SK-N-SH treated with all-trans-retinoic acid at 6 μM for 48 hours (cell line): ENCODE results near the gene GADD45GIP1.

Experiments
- ATAC-seq: fragments of 200-7000 bp; cut with Tn5 transposase; 3 replicates; pipeline ENCODE4 v1.9.1; 2020; ENCODE audit warnings: mild to moderate bottlenecking, moderate library complexity
- ARNTL ChIP-seq: fragments of 450-650 bp; formaldehyde crosslinking; IDR thresholded peaks from 2 replicates; pipeline ENCODE4 v1.5.0; 2020; ENCODE audit warnings: low read depth, mild to moderate bottlenecking, moderate library complexity, borderline replicate concordance
- BACH2 ChIP-seq: fragments of 250-450 bp; sonication (Bioruptor Pico); IDR thresholded peaks from 2 replicates; pipeline ENCODE4 v1.9.0; 2021; ENCODE audit warnings: mild to moderate bottlenecking, borderline replicate concordance
- CSDC2 ChIP-seq: fragments of 250-450 bp; sonication (Bioruptor Pico); IDR thresholded peaks from 2 replicates; pipeline ENCODE4 v1.5.0; 2020; ENCODE audit warnings: mild to moderate bottlenecking, moderate library complexity
- ESRRG ChIP-seq: fragments of 250-450 bp; sonication (Bioruptor Pico); IDR thresholded peaks from 2 replicates; pipeline ENCODE4 v1.6.1; 2021; ENCODE audit warnings: mild to moderate bottlenecking
- GLIS3 ChIP-seq: fragments of 250-450 bp; sonication (Bioruptor Pico); IDR thresholded peaks from 2 replicates; pipeline ENCODE4 v1.5.0; 2020; ENCODE audit warnings: mild to moderate bottlenecking, moderate library complexity
- ISL1 ChIP-seq: fragments of 250-450 bp; sonication (Bioruptor Pico); IDR thresholded peaks from 2 replicates; pipeline ENCODE4 v2.1.2; 2022; ENCODE audit warnings: mild to moderate bottlenecking, moderate library complexity
- OSR1 ChIP-seq: fragments of 250-450 bp; sonication (Bioruptor Pico); IDR thresholded peaks from 2 replicates; pipeline ENCODE4 v1.8.0; 2022; ENCODE audit warnings: moderate library complexity, mild to moderate bottlenecking, inconsistent platforms
- PPARA ChIP-seq: fragments of 250-450 bp; sonication (Bioruptor Pico); IDR thresholded peaks from 2 replicates; pipeline ENCODE4 v1.5.0; 2020; ENCODE audit warnings: mild to moderate bottlenecking, borderline replicate concordance
- RARB ChIP-seq: fragments of 250-450 bp; sonication (Bioruptor Pico); IDR thresholded peaks from 2 replicates; pipeline ENCODE4 v1.8.0; 2021; ENCODE audit warnings: mild to moderate bottlenecking, moderate library complexity
- SNAI2 ChIP-seq: fragments of 250-450 bp; sonication (Bioruptor Pico); IDR thresholded peaks from 2 replicates; pipeline ENCODE4 v1.5.0; 2020; ENCODE audit warnings: mild to moderate bottlenecking, moderate library complexity
- TCF4 ChIP-seq: fragments of 250-450 bp; sonication (Bioruptor Pico); IDR thresholded peaks from 2 replicates; pipeline ENCODE4 v1.8.0; 2021; ENCODE audit warnings: mild to moderate bottlenecking, moderate library complexity, borderline replicate concordance
- TOX ChIP-seq: fragments of 250-450 bp; sonication (Bioruptor Pico); IDR thresholded peaks from 2 replicates; pipeline ENCODE4 v1.8.0; 2021; ENCODE audit warnings: mild to moderate bottlenecking, moderate library complexity, borderline replicate concordance
- ZC3H10 ChIP-seq: fragments of 250-450 bp; sonication (Bioruptor Pico); IDR thresholded peaks from 2 replicates; pipeline ENCODE4 v1.5.1; 2021; ENCODE audit warnings: mild to moderate bottlenecking, moderate library complexity
- ZFP3 ChIP-seq: fragments of 250-450 bp; sonication (Bioruptor Pico); IDR thresholded peaks from 2 replicates; pipeline ENCODE4 v1.5.0; 2020; ENCODE audit warnings: mild to moderate bottlenecking, moderate library complexity
- ZFP30 ChIP-seq: fragments of 450-650 bp; formaldehyde crosslinking; IDR thresholded peaks from 2 replicates; pipeline ENCODE4 v1.5.0; 2022; ENCODE audit warnings: mild to moderate bottlenecking, moderate library complexity
- ZNF565 ChIP-seq: fragments of 450-650 bp; formaldehyde crosslinking; conservative IDR thresholded peaks from 2 replicates; pipeline ENCODE4 v1.5.0; 2020; ENCODE audit warnings: low read depth, mild to moderate bottlenecking, moderate library complexity
- ZNF70 ChIP-seq: fragments of 450-650 bp; formaldehyde crosslinking; IDR thresholded peaks from 2 replicates; pipeline ENCODE4 v1.5.0; 2020; ENCODE audit warnings: mild to moderate bottlenecking, moderate library complexity
- ZNF8 ChIP-seq: fragments of 450-650 bp; formaldehyde crosslinking; IDR thresholded peaks from 2 replicates; pipeline ENCODE4 v1.5.0; 2020; ENCODE audit warnings: mild to moderate bottlenecking, moderate library complexity
- TF ChIP-seq, protein P1 (sequence below): fragments of 250-450 bp; sonication (Bioruptor Pico); IDR thresholded peaks from 2 replicates; pipeline ENCODE4 v1.5.0; 2020; ENCODE audit warnings: mild to moderate bottlenecking, moderate library complexity
- TF ChIP-seq, protein P2 (sequence below): fragments of 250-450 bp; sonication (Bioruptor Pico); IDR thresholded peaks from 2 replicates; pipeline ENCODE4 v1.8.0; 2021; ENCODE audit warnings: low read depth, mild to moderate bottlenecking, moderate library complexity, borderline replicate concordance
- TF ChIP-seq, protein P3 (sequence below): fragments of 250-450 bp; sonication (Bioruptor Pico); IDR thresholded peaks from 2 replicates; pipeline ENCODE4 v1.5.1; 2021; ENCODE audit warnings: mild to moderate bottlenecking, moderate library complexity
- TF ChIP-seq, protein P4 (sequence below): fragments of 250-450 bp; sonication (Bioruptor Pico); IDR thresholded peaks from 2 replicates; pipeline ENCODE4 v1.5.1; 2020; ENCODE audit warnings: low read depth, mild to moderate bottlenecking, moderate library complexity
- TF ChIP-seq, protein P5 (sequence below): fragments of 250-450 bp; sonication (Bioruptor Pico); IDR thresholded peaks from 2 replicates; pipeline ENCODE4 v1.8.0; 2020; ENCODE audit warnings: mild to moderate bottlenecking, moderate library complexity, borderline replicate concordance

The GADD45GIP1 gene

DNA sequence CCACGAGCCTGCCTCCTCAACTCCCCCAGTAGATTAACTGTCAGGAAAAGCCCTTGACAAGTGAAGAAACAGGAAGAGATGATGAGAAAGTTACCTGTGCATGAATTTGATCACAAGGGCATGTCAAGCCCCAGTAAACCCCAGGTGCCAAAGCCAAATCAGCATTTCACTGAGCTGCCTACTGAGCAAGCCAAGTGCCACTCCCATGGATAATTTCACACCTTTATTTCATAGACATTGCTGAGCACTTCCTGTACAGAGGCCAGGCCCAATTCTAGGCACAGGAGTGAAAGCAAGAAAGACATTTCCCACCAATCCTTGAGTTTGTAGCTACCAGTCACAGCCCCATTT lies 2.4 kb downstream of the GADD45GIP1 start:
- ATAC-seq, result no peak
- no peak for TF ChIP-seq RARB (CRISPR knock-in tag)
- no peak for TF ChIP-seq TCF4 (CRISPR knock-in tag)
- no peak for TF ChIP-seq ZC3H10 (CRISPR knock-in tag)
- TF ChIP-seq ESRRG (CRISPR knock-in tag), result no peak
- no peak for TF ChIP-seq ZFP30 (CRISPR knock-in tag)
- TF ChIP-seq PPARA (CRISPR knock-in tag), result no peak
- TF ChIP-seq, protein P1, sequence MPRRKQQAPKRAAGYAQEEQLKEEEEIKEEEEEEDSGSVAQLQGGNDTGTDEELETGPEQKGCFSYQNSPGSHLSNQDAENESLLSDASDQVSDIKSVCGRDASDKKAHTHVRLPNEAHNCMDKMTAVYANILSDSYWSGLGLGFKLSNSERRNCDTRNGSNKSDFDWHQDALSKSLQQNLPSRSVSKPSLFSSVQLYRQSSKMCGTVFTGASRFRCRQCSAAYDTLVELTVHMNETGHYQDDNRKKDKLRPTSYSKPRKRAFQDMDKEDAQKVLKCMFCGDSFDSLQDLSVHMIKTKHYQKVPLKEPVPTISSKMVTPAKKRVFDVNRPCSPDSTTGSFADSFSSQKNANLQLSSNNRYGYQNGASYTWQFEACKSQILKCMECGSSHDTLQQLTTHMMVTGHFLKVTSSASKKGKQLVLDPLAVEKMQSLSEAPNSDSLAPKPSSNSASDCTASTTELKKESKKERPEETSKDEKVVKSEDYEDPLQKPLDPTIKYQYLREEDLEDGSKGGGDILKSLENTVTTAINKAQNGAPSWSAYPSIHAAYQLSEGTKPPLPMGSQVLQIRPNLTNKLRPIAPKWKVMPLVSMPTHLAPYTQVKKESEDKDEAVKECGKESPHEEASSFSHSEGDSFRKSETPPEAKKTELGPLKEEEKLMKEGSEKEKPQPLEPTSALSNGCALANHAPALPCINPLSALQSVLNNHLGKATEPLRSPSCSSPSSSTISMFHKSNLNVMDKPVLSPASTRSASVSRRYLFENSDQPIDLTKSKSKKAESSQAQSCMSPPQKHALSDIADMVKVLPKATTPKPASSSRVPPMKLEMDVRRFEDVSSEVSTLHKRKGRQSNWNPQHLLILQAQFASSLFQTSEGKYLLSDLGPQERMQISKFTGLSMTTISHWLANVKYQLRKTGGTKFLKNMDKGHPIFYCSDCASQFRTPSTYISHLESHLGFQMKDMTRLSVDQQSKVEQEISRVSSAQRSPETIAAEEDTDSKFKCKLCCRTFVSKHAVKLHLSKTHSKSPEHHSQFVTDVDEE, result no peak
- TF ChIP-seq ZNF8 (CRISPR knock-in tag), result no peak
- TF ChIP-seq, protein P2, sequence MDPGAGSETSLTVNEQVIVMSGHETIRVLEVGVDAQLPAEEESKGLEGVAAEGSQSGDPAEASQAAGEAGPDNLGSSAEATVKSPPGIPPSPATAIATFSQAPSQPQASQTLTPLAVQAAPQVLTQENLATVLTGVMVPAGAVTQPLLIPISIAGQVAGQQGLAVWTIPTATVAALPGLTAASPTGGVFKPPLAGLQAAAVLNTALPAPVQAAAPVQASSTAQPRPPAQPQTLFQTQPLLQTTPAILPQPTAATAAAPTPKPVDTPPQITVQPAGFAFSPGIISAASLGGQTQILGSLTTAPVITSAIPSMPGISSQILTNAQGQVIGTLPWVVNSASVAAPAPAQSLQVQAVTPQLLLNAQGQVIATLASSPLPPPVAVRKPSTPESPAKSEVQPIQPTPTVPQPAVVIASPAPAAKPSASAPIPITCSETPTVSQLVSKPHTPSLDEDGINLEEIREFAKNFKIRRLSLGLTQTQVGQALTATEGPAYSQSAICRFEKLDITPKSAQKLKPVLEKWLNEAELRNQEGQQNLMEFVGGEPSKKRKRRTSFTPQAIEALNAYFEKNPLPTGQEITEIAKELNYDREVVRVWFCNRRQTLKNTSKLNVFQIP (CRISPR knock-in tag), result no peak
- no peak for TF ChIP-seq ISL1 (CRISPR knock-in tag)
- TF ChIP-seq OSR1 (CRISPR knock-in tag), result no peak
- TF ChIP-seq ZNF70 (CRISPR knock-in tag), result no peak
- TF ChIP-seq, protein P3, sequence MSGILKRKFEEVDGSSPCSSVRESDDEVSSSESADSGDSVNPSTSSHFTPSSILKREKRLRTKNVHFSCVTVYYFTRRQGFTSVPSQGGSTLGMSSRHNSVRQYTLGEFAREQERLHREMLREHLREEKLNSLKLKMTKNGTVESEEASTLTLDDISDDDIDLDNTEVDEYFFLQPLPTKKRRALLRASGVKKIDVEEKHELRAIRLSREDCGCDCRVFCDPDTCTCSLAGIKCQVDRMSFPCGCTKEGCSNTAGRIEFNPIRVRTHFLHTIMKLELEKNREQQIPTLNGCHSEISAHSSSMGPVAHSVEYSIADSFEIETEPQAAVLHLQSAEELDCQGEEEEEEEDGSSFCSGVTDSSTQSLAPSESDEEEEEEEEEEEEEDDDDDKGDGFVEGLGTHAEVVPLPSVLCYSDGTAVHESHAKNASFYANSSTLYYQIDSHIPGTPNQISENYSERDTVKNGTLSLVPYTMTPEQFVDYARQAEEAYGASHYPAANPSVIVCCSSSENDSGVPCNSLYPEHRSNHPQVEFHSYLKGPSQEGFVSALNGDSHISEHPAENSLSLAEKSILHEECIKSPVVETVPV (CRISPR knock-in tag), result no peak
- no peak for TF ChIP-seq ARNTL (CRISPR knock-in tag)
- TF ChIP-seq, protein P4, sequence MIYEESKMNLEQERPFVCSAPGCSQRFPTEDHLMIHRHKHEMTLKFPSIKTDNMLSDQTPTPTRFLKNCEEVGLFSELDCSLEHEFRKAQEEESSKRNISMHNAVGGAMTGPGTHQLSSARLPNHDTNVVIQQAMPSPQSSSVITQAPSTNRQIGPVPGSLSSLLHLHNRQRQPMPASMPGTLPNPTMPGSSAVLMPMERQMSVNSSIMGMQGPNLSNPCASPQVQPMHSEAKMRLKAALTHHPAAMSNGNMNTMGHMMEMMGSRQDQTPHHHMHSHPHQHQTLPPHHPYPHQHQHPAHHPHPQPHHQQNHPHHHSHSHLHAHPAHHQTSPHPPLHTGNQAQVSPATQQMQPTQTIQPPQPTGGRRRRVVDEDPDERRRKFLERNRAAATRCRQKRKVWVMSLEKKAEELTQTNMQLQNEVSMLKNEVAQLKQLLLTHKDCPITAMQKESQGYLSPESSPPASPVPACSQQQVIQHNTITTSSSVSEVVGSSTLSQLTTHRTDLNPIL (CRISPR knock-in tag), result no peak
- no peak for TF ChIP-seq ZFP3

DNA sequence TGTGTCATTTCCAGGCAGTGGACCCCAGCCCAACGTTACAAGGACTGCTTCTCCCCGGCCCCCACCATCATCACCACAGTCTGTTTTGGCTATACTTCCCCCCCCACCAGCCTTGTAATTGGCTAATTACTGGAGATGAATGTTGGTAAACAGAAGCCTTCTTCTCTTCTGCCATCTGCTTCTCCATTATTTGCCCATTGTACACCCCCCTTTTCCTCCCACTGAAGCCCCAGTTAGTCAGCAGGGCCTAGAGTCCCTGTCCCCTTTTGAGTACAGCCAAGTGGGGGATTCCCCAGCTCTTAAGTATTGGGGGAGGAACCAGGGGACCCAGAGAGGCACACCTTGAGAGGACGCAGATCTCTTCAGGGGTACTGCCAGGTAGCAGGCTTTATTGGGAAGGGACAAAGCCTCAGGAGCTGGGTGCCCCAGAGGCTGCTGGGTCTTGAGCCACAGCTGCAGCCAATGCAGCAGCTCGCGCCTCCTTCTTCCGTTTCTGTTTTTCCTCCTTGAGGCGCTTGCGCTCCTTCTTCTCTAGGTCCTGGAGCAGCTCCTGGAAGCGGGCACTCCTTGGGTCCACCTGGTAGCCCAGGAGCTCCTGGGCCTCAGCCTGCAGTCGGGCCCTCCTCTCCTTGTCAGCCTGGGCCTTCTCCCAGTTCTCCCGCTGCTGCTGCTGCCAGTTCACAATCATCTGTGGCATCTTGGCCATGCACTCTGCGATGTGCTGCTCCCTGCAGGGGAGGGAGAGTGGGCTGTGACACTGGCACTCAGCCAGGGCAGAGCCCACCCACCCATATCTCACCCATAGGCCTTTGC lies 3.0 kb downstream of the GADD45GIP1 start:
- ATAC-seq, result no peak
- no peak for TF ChIP-seq TCF4 (CRISPR knock-in tag)
- no peak for TF ChIP-seq SNAI2
- TF ChIP-seq PPARA (CRISPR knock-in tag), result no peak
- TF ChIP-seq CSDC2, result no peak
- TF ChIP-seq, protein P2 (CRISPR knock-in tag), result no peak
- TF ChIP-seq ZNF8 (CRISPR knock-in tag), result no peak
- TF ChIP-seq OSR1 (CRISPR knock-in tag), result no peak
- no peak for TF ChIP-seq TOX (CRISPR knock-in tag)
- TF ChIP-seq ZNF565 (CRISPR knock-in tag), result no peak
- TF ChIP-seq ZNF70 (CRISPR knock-in tag), result no peak
- TF ChIP-seq, protein P5, sequence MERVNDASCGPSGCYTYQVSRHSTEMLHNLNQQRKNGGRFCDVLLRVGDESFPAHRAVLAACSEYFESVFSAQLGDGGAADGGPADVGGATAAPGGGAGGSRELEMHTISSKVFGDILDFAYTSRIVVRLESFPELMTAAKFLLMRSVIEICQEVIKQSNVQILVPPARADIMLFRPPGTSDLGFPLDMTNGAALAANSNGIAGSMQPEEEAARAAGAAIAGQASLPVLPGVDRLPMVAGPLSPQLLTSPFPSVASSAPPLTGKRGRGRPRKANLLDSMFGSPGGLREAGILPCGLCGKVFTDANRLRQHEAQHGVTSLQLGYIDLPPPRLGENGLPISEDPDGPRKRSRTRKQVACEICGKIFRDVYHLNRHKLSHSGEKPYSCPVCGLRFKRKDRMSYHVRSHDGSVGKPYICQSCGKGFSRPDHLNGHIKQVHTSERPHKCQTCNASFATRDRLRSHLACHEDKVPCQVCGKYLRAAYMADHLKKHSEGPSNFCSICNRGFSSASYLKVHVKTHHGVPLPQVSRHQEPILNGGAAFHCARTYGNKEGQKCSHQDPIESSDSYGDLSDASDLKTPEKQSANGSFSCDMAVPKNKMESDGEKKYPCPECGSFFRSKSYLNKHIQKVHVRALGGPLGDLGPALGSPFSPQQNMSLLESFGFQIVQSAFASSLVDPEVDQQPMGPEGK, result no peak
- TF ChIP-seq, protein P3 (CRISPR knock-in tag), result no peak
- TF ChIP-seq GLIS3 (CRISPR knock-in tag), result no peak
- TF ChIP-seq BACH2 (CRISPR knock-in tag), result no peak
- TF ChIP-seq ZC3H10 (CRISPR knock-in tag), result no peak
- no peak for TF ChIP-seq ZFP3
- no peak for TF ChIP-seq ARNTL (CRISPR knock-in tag)
- TF ChIP-seq ESRRG (CRISPR knock-in tag), result no peak
- TF ChIP-seq, all 23 proteins: peak for 0
